ENCODE data around the gene FAM234B. TPM values are rescaled to one million over a fixed set of nuclear protein-coding genes. Genes with fewer than 3 reads are reported as not detected.

FAM234B gene
- total RNA-seq, 1 experiment from 2014 or later = 20.8 TPM

GRCh38 chr12:13101821-13102375 lies 57.7 kb downstream of the FAM234B start:
- Histone ChIP-seq H3K9ac (ENCODE audit: extremely low read depth, insufficient read length, low read length) (peak overlapping the region; percentile 49), H3K79me1 (ENCODE audit: insufficient read depth, low read depth, low read length, poor library complexity, severe bottlenecking) (no peaks in the 10 kb centered on the region)
- peak overlapping the region in 1 of 3 experiments; percentile 6; a peak in 2 of 7 replicates for H3K27ac Mint-ChIP-seq

More at GRCh38 chr12:13101821-13102375, 57.7 kb downstream of the FAM234B start:
- no peaks in the 10 kb centered on the region for H3K9me3 Mint-ChIP-seq
- no peak overlapping the region for H4K5ac ChIP-seq (ENCODE audit: insufficient read length, low read depth, low read length)
- no peak for TF ChIP-seq CTCF (conservative IDR thresholded peaks at IDR 0.05)
- no peak overlapping the region for H2BK20ac ChIP-seq (ENCODE audit: low read depth, low read length, poor library complexity, severe bottlenecking)
- H2BK12ac ChIP-seq (ENCODE audit: insufficient read length, low read depth, low read length) = no peak overlapping the region
- peak overlapping the region; percentile 50; the same call in 1 of the 2 replicates for H3K4ac ChIP-seq (ENCODE audit: low read depth, low read length)
- H3K18ac ChIP-seq (ENCODE audit: insufficient read length, low read depth, low read length) = peak overlapping the region; percentile 88
- H3K14ac ChIP-seq (ENCODE audit: insufficient read depth, low read length) = peak overlapping the region; percentile 98
- no peak overlapping the region for H4K8ac ChIP-seq (replicated peaks; ENCODE audit: insufficient read length, low read depth, low read length)
- no peak overlapping the region for H3K27ac ChIP-seq (ENCODE audit: insufficient read length, low read depth, low read length)
- no peaks in the 10 kb centered on the region for H3K27me3 ChIP-seq (ENCODE audit: insufficient read depth, low read length)
- H4K91ac ChIP-seq (ENCODE audit: insufficient read length, low read depth, low read length) = peak overlapping the region; percentile 90
- no CpG with 5 or more reads among the region's 10 CpGs for WGBS (ENCODE audit: extremely low coverage, insufficient read length, low lambda C conversion rate)
- no peak overlapping the region for H3K56ac ChIP-seq (ENCODE audit: insufficient read length, low read depth, low read length)
- peaks cover 9% of the 10 kb centered on the region; the same call in 1 of the 2 replicates for H3K4me1 ChIP-seq (ENCODE audit: insufficient read depth, low read length)
- peaks cover 11% of the 10 kb centered on the region for H3K23me2 ChIP-seq (ENCODE audit: insufficient read length, low read depth, low read length, poor library complexity, severe bottlenecking)
- DNase-seq = no peak
- no peaks in the 10 kb centered on the region for H4K20me1 ChIP-seq (ENCODE audit: control insufficient read depth, insufficient read depth, insufficient read length)
- no peak overlapping the region for H2AFZ ChIP-seq (ENCODE audit: low read length)
- H3K4me1 Mint-ChIP-seq = peaks cover 36 to 40% of the 10 kb centered on the region in 2 experiments
- no peak overlapping the region for H2BK5ac ChIP-seq (ENCODE audit: insufficient read length, low read length)
- no peak overlapping the region for H2BK15ac ChIP-seq (ENCODE audit: low read depth, low read length)
- peaks cover 6% of the 10 kb centered on the region for H3K27me3 Mint-ChIP-seq (ENCODE audit: low read depth)
- H3T11ph ChIP-seq (ENCODE audit: low read length) = no peak overlapping the region
- H3K9me3 ChIP-seq (ENCODE audit: control insufficient read depth, low read depth, low read length) = no peaks in the 10 kb centered on the region
- no peak overlapping the region for H2BK120ac ChIP-seq (ENCODE audit: low read depth, low read length, poor library complexity, severe bottlenecking)
- H3K36me3 Mint-ChIP-seq (ENCODE audit: insufficient read depth in 1 of 3, low read depth in 3 of 3) = no peaks in the 10 kb centered on the region; a peak in 1 of 7 replicates
- peak overlapping the region; percentile 88 for H3K4me2 ChIP-seq (ENCODE audit: insufficient read depth, insufficient read length, low read length)
- H3K79me2 ChIP-seq (ENCODE audit: insufficient read depth, low read length) = no peaks in the 10 kb centered on the region
- peak overlapping the region; percentile 70 to 72 for H3K4me3 Mint-ChIP-seq
- no peak overlapping the region for H2AK5ac ChIP-seq (ENCODE audit: insufficient read length, low read length)
- no peak overlapping the region for H3K23ac ChIP-seq (ENCODE audit: insufficient read length, low read depth, low read length)
